H9 (cell line): ENCODE measurements around the gene COA4. TPM values are rescaled to one million over a fixed set of nuclear protein-coding genes. Genes with fewer than 3 reads are reported as not detected.

Source experiments
- DNase-seq: peaks from one replicate; pipeline ENCODE4 v3.0.0-alpha.2; 2017
- H2AFZ ChIP-seq: one replicate; pipeline ENCODE4 v1.6.1; 2013; ENCODE audit warnings: mild to moderate bottlenecking, low read length, control low read depth, moderate library complexity
- H2AK5ac ChIP-seq: 2 replicates; pipeline ENCODE4 v1.6.1; 2013; ENCODE audit warnings: low read length, control low read depth, mixed read lengths; ENCODE audit not compliant: insufficient read length
- H2BK120ac ChIP-seq: one replicate; pipeline ENCODE4 v1.6.1; 2013; ENCODE audit warnings: low read depth, mild to moderate bottlenecking, low read length, control low read depth, inconsistent platforms; ENCODE audit not compliant: poor library complexity, severe bottlenecking
- H2BK12ac ChIP-seq: 2 replicates; pipeline ENCODE4 v1.6.1; 2013; ENCODE audit warnings: low read length, control low read depth, mixed read lengths, low read depth; ENCODE audit not compliant: insufficient read length
- H2BK15ac ChIP-seq: 2 replicates; pipeline ENCODE4 v1.6.1; 2013; ENCODE audit warnings: low read depth, low read length, control low read depth
- H2BK20ac ChIP-seq: one replicate; pipeline ENCODE4 v1.6.1; 2013; ENCODE audit warnings: low read depth, mild to moderate bottlenecking, low read length, control low read depth, inconsistent platforms; ENCODE audit not compliant: poor library complexity, severe bottlenecking
- H2BK5ac ChIP-seq: 2 replicates; pipeline ENCODE4 v1.6.1; 2013; ENCODE audit warnings: low read length, control low read depth, mixed read lengths; ENCODE audit not compliant: insufficient read length
- H3K14ac ChIP-seq: 2 replicates; pipeline ENCODE4 v1.6.1; 2013; ENCODE audit warnings: low read length, control low read depth; ENCODE audit not compliant: insufficient read depth
- H3K18ac ChIP-seq: 2 replicates; pipeline ENCODE4 v1.6.1; 2013; ENCODE audit warnings: low read depth, mild to moderate bottlenecking, mixed read lengths, low read length, control low read depth; ENCODE audit not compliant: insufficient read length
- H3K23ac ChIP-seq: 2 replicates; pipeline ENCODE4 v1.6.1; 2013; ENCODE audit warnings: low read length, control low read depth, mixed read lengths, low read depth; ENCODE audit not compliant: insufficient read length
- H3K23me2 ChIP-seq: 2 replicates; pipeline ENCODE4 v1.6.1; 2013; ENCODE audit warnings: low read depth, mild to moderate bottlenecking, mixed read lengths, low read length, control low read depth; ENCODE audit not compliant: insufficient read length, poor library complexity, severe bottlenecking
- H3K27ac ChIP-seq: 2 replicates; pipeline ENCODE4 v1.5.1; 2013; ENCODE audit warnings: low read length, control low read depth, mixed read lengths, low read depth; ENCODE audit not compliant: insufficient read length
- H3K27me3 ChIP-seq: 2 replicates; pipeline ENCODE4 v1.6.1; 2013; ENCODE audit warnings: low read length, control low read depth, inconsistent platforms; ENCODE audit not compliant: insufficient read depth
- H3K4ac ChIP-seq: 2 replicates; pipeline ENCODE4 v1.6.1; 2013; ENCODE audit warnings: low read depth, mild to moderate bottlenecking, control low read depth, inconsistent platforms, low read length, moderate library complexity
- H3K4me1 ChIP-seq: 2 replicates; pipeline ENCODE4 v1.6.1; 2013; ENCODE audit warnings: low read length, control low read depth, inconsistent platforms; ENCODE audit not compliant: insufficient read depth
- H3K4me2 ChIP-seq: 2 replicates; pipeline ENCODE4 v1.6.1; 2013; ENCODE audit warnings: low read length, control low read depth, mixed read lengths; ENCODE audit not compliant: insufficient read length, insufficient read depth
- H3K56ac ChIP-seq: 2 replicates; pipeline ENCODE4 v1.6.1; 2013; ENCODE audit warnings: low read depth, mild to moderate bottlenecking, mixed read lengths, low read length, control low read depth; ENCODE audit not compliant: insufficient read length
- H3K79me1 ChIP-seq: 2 replicates; pipeline ENCODE4 v1.6.1; 2013; ENCODE audit warnings: low read depth, mild to moderate bottlenecking, moderate library complexity, low read length, control low read depth, inconsistent platforms; ENCODE audit not compliant: insufficient read depth, poor library complexity, severe bottlenecking
- H3K79me2 ChIP-seq: 2 replicates; pipeline ENCODE4 v1.6.1; 2013; ENCODE audit warnings: low read length, control low read depth, inconsistent platforms; ENCODE audit not compliant: insufficient read depth
- H3K9ac ChIP-seq: 2 replicates; pipeline ENCODE4 v1.6.1; 2013; ENCODE audit warnings: low read length, control low read depth, mixed read lengths; ENCODE audit not compliant: insufficient read length; ENCODE audit errors: extremely low read depth
- H3K9me3 ChIP-seq: one replicate; pipeline ENCODE4 v1.6.1; 2013; ENCODE audit warnings: low read depth, low read length, inconsistent platforms; ENCODE audit not compliant: control insufficient read depth
- H3T11ph ChIP-seq: one replicate; pipeline ENCODE4 v1.6.1; 2013; ENCODE audit warnings: mild to moderate bottlenecking, low read length, control low read depth, inconsistent platforms
- H4K20me1 ChIP-seq: one replicate; pipeline ENCODE4 v1.6.1; 2013; ENCODE audit not compliant: control insufficient read depth, insufficient read length, insufficient read depth
- H4K5ac ChIP-seq: 2 replicates; pipeline ENCODE4 v1.6.1; 2013; ENCODE audit warnings: low read depth, mild to moderate bottlenecking, mixed read lengths, low read length, control low read depth; ENCODE audit not compliant: insufficient read length
- H4K8ac ChIP-seq: replicated peaks from 2 replicates; pipeline ENCODE4 v1.6.1; 2013; ENCODE audit warnings: low read length, control low read depth, mixed read lengths, low read depth; ENCODE audit not compliant: insufficient read length
- H4K91ac ChIP-seq: 2 replicates; pipeline ENCODE4 v1.6.1; 2013; ENCODE audit warnings: low read depth, mild to moderate bottlenecking, moderate library complexity, mixed read lengths, low read length, control low read depth; ENCODE audit not compliant: insufficient read length
- H3K27ac Mint-ChIP-seq, 3 experiments: 2 replicates in 2 of 3; 3 replicates in 1 of 3; pipeline ENCODE4 v1.8.0; 2020 to 2021; ENCODE audit warnings: mixed read lengths in 3 of 3, mild to moderate bottlenecking in 1 of 3, moderate library complexity in 1 of 3
- H3K27me3 Mint-ChIP-seq: 2 replicates; pipeline ENCODE4 v1.8.0; 2021; ENCODE audit warnings: low read depth, mild to moderate bottlenecking, moderate library complexity, mixed read lengths
- H3K36me3 Mint-ChIP-seq, 3 experiments: 2 replicates in 2 of 3; 3 replicates in 1 of 3; pipeline ENCODE4 v1.8.0; 2020 to 2021; ENCODE audit warnings: low read depth in 3 of 3, mixed read lengths in 3 of 3; ENCODE audit not compliant: insufficient read depth in 1 of 3
- H3K4me1 Mint-ChIP-seq, 2 experiments: 2 replicates each; pipeline ENCODE4 v1.8.0; 2020; ENCODE audit warnings: mixed read lengths in 2 of 2
- H3K4me3 Mint-ChIP-seq, 2 experiments: 2 replicates in 1 of 2; 3 replicates in 1 of 2; pipeline ENCODE4 v1.8.0; 2020 to 2021; ENCODE audit warnings: mild to moderate bottlenecking in 2 of 2, mixed read lengths in 2 of 2, moderate library complexity in 1 of 2
- H3K9me3 Mint-ChIP-seq, 2 experiments: 2 replicates in 1 of 2; 3 replicates in 1 of 2; pipeline ENCODE4 v1.8.0; 2020; ENCODE audit warnings: mild to moderate bottlenecking in 2 of 2, mixed read lengths in 2 of 2, moderate library complexity in 1 of 2
- WGBS: extraction: QIAGEN DNeasy Blood & Tissue Kit; methylation state at CpG from one replicate; pipeline ENCODE4 v1.1.7; 2013; ENCODE audit warnings: missing lambda C conversion rate, low lambda C conversion rate, mixed read lengths; ENCODE audit not compliant: insufficient read length; ENCODE audit errors: extremely low coverage; 5-methylcytosine and 5-hydroxymethylcytosine counted together
- total RNA-seq: library from RNA; stranded (reverse); gene quantifications from 2 replicates; pipeline ENCODE4 v1.2.1, GENCODE V29; 2021
- TF ChIP-seq, protein P1 (sequence below): fragments of 200-600 bp; sonication (generic); conservative IDR thresholded peaks from 3 replicates; pipeline ENCODE4 v1.8.0; 2021; ENCODE audit warnings: antibody characterized with exemption, mild to moderate bottlenecking

Gene COA4
- total RNA-seq, 1 experiment from 2014 or later, result 116 TPM

DNA sequence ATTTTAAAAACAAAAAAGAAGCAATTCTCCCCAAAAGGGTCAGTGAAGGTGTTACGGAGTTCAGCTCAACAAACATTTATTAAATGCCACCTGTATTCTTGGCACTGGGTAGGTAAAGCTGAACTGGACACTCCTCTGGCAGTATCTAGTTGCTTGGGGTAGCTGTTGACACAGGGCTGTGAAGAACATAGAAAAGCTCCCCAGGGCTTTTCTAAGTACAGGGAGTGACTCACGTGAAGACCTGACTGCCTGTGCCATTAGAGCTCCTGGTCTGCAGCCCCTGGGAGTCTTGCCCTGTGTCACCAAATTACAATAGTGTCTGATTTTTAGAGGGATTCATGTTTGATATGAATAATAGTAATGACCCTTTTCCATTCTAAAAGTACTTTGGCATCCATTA, 43.6 kb downstream of the COA4 start:
- no peak overlapping the region for H3K9ac ChIP-seq
- H3K27ac ChIP-seq, result no peak overlapping the region
- peaks cover 0 to 8% (median 4%) of the 10 kb centered on the region in 3 experiments; a peak in 2 of 7 replicates for H3K36me3 Mint-ChIP-seq
- H3K56ac ChIP-seq, result no peak overlapping the region
- H2BK120ac ChIP-seq, result no peak overlapping the region
- no peak overlapping the region for H2BK15ac ChIP-seq
- no peaks in the 10 kb centered on the region for H3K23me2 ChIP-seq
- H4K91ac ChIP-seq, result no peak overlapping the region
- no peak overlapping the region for H4K8ac ChIP-seq
- no peak overlapping the region for H3K4me2 ChIP-seq
- no peaks in the 10 kb centered on the region for H3K27me3 Mint-ChIP-seq
- H3K27ac Mint-ChIP-seq, result no peak overlapping the region
- no peaks in the 10 kb centered on the region for H4K20me1 ChIP-seq
- H3K4ac ChIP-seq, result no peak overlapping the region
- no peak overlapping the region for H2BK12ac ChIP-seq
- no CpG with 5 or more reads among the region's 2 CpGs for WGBS
- no peaks in the 10 kb centered on the region for H3K79me1 ChIP-seq
- H3K4me1 ChIP-seq, result no peaks in the 10 kb centered on the region
- H3K14ac ChIP-seq, result no peak overlapping the region
- H2AFZ ChIP-seq, result no peak overlapping the region
- no peak overlapping the region for H2AK5ac ChIP-seq
- no peak overlapping the region for H3K4me3 Mint-ChIP-seq
- no peak overlapping the region for H3K18ac ChIP-seq
- no peak overlapping the region for H3K23ac ChIP-seq
- TF ChIP-seq, protein P1, sequence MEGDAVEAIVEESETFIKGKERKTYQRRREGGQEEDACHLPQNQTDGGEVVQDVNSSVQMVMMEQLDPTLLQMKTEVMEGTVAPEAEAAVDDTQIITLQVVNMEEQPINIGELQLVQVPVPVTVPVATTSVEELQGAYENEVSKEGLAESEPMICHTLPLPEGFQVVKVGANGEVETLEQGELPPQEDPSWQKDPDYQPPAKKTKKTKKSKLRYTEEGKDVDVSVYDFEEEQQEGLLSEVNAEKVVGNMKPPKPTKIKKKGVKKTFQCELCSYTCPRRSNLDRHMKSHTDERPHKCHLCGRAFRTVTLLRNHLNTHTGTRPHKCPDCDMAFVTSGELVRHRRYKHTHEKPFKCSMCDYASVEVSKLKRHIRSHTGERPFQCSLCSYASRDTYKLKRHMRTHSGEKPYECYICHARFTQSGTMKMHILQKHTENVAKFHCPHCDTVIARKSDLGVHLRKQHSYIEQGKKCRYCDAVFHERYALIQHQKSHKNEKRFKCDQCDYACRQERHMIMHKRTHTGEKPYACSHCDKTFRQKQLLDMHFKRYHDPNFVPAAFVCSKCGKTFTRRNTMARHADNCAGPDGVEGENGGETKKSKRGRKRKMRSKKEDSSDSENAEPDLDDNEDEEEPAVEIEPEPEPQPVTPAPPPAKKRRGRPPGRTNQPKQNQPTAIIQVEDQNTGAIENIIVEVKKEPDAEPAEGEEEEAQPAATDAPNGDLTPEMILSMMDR, result no peak
- no peaks in the 10 kb centered on the region for H3K79me2 ChIP-seq
- no peaks in the 10 kb centered on the region for H3K9me3 ChIP-seq
- no peak overlapping the region for H4K5ac ChIP-seq
- no peaks in the 10 kb centered on the region for H3K9me3 Mint-ChIP-seq
- no peak overlapping the region for H2BK20ac ChIP-seq
- no peak for DNase-seq
- H3K27me3 ChIP-seq, result no peaks in the 10 kb centered on the region
- H3K4me1 Mint-ChIP-seq, result peaks cover under 1 to 3% of the 10 kb centered on the region in 2 experiments
- H2BK5ac ChIP-seq, result no peak overlapping the region
- no peak overlapping the region for H3T11ph ChIP-seq
